Upper lobe of right lung (tissue), 1 donor: ENCODE measurements around the gene COPS6. TPM values are rescaled to one million over a fixed set of nuclear protein-coding genes. Genes with fewer than 3 reads are reported as not detected.

Source experiments
- ATAC-seq: fragments of 200-7000 bp; cut with Tn5 transposase; one replicate; pipeline ENCODE4 v1.9.1; 2020; ENCODE audit warnings: mild to moderate bottlenecking, moderate library complexity
- DNase-seq: peaks from one replicate; pipeline ENCODE4 v3.0.0-alpha.2; 2020
- H3K27ac ChIP-seq: fragments of 200-600 bp; one replicate; pipeline ENCODE4 v1.8.0; 2022
- H3K27me3 ChIP-seq: fragments of 200-600 bp; one replicate; pipeline ENCODE4 v1.8.0; 2022; ENCODE audit warnings: mild to moderate bottlenecking
- H3K36me3 ChIP-seq: fragments of 200-600 bp; one replicate; pipeline ENCODE4 v1.8.0; 2022
- H3K4me1 ChIP-seq: fragments of 200-600 bp; one replicate; pipeline ENCODE4 v1.8.0; 2022
- H3K4me3 ChIP-seq: fragments of 200-600 bp; one replicate; pipeline ENCODE4 v1.8.0; 2022; ENCODE audit warnings: mild to moderate bottlenecking
- H3K9me3 ChIP-seq: fragments of 200-600 bp; one replicate; pipeline ENCODE4 v1.8.0; 2022
- intact Hi-C: fragments of 100-400 bp; cut with DNase I; formaldehyde crosslinking; loops from one replicate; pipeline ENCODE4 v1.11.0; 2022
- total RNA-seq: library from RNA; stranded (reverse); fragmentation: NEBNext Ultra II Directional; extraction: Animal tissue kit (Norgen Biotek cat#: 25700); gene quantifications from one replicate; pipeline ENCODE4 v1.2.1, GENCODE V29; 2021
- TF ChIP-seq, protein P1 (sequence below): fragments of 200-600 bp; IDR thresholded peaks from one replicate; pipeline ENCODE4 v1.8.0; 2022; ENCODE audit warnings: antibody characterized with exemption
- donor health status: DM: no; HTN: yes; CAD: no; lungs with severe emphysema.

COPS6 gene
- total RNA-seq, 1 donor from 2014 or later, result 69.5 TPM

DNA sequence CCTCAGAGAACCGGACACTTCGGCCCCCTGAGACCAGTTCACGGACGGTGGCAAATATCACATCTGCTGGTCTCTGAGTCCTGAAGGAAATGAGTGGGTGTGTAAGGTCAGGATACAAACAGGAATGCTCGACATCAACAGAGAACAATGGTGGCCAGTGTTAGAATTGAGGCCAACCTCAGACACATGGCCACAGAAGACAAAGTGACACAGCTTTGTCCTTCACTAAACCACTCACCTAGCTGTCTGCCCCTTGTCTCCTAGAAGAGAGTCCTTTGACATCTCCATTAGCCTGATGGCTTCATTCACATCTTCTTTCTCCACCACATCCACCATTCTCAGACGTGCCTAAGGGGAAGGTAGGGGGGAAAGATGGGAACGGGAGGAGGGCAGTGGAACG, 4.3 kb downstream of the COPS6 start:
- Histone ChIP-seq H3K4me3 (no peak overlapping the region), H3K4me1 (peaks cover 11% of the 10 kb centered on the region), H3K27me3 (no peaks in the 10 kb centered on the region), H3K27ac (no peak overlapping the region), H3K9me3 (no peaks in the 10 kb centered on the region), H3K36me3 (peaks cover 80% of the 10 kb centered on the region)
- ATAC-seq, result no peak
- no peak for DNase-seq
- TF ChIP-seq, protein P1, sequence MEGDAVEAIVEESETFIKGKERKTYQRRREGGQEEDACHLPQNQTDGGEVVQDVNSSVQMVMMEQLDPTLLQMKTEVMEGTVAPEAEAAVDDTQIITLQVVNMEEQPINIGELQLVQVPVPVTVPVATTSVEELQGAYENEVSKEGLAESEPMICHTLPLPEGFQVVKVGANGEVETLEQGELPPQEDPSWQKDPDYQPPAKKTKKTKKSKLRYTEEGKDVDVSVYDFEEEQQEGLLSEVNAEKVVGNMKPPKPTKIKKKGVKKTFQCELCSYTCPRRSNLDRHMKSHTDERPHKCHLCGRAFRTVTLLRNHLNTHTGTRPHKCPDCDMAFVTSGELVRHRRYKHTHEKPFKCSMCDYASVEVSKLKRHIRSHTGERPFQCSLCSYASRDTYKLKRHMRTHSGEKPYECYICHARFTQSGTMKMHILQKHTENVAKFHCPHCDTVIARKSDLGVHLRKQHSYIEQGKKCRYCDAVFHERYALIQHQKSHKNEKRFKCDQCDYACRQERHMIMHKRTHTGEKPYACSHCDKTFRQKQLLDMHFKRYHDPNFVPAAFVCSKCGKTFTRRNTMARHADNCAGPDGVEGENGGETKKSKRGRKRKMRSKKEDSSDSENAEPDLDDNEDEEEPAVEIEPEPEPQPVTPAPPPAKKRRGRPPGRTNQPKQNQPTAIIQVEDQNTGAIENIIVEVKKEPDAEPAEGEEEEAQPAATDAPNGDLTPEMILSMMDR, result no peak
- intact Hi-C loops, result no loop called here

DNA sequence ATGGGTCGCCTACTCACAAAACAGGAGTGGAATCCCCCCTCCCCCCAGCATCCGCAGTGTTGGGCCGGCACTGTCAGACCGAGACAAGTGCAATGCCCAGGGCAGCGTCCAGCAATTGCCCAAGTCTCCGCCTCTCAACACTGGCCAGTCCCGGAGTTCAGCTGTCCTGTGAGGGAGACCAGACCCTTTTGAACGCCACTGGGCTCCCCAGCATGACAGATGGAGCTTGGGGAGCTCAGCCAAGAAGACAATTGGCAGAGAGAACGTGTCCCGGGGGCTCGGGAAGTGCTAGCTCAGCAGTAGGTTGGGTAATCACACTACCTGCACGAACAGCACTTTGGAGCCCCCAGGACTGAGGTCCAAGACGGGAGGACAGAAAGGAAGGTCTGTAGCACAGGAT, 4.7 kb downstream of the COPS6 start:
- intact Hi-C loops, result no loop called here
- H3K27me3 ChIP-seq, result no peaks in the 10 kb centered on the region
- no peak for DNase-seq
- no peak overlapping the region for H3K4me3 ChIP-seq
- H3K4me1 ChIP-seq, result peaks cover 6% of the 10 kb centered on the region
- H3K36me3 ChIP-seq, result peaks cover 85% of the 10 kb centered on the region
- ATAC-seq, result no peak
- TF ChIP-seq, protein P1, result no peak
- H3K27ac ChIP-seq, result no peak overlapping the region
- H3K9me3 ChIP-seq, result no peaks in the 10 kb centered on the region

DNA sequence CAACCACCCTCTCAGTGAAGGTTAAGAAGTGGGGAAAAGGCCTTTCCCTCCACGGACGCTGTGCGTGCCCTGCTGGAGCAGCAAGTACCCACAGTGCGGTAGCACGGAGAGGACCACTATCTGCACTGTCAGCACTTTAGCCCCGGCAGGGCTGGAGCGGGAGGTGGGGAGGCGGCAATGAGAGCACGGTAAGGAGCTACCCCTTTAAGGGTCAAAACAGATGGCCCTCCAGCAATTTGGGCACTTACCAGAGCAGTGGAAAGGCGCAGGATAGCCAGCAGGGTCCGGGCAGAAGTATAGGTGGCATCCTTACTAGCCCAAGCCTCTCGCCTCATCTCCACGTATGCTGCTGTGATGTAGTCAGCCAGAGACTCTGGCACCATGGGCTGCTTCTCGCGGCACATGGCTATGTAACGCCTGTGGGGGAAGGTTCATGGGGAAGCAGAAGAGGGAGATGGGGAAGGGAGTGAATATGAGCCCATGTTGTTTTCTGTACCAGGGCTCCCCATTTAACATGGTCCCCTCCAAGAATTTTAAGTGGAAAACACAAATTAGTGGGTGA, 5.2 kb downstream of the COPS6 start:
- DNase-seq (no peak), ATAC-seq (no peak)
- Histone ChIP-seq H3K4me3 (no peak overlapping the region), H3K27me3 (no peaks in the 10 kb centered on the region), H3K27ac (no peak overlapping the region), H3K36me3 (peaks cover 90% of the 10 kb centered on the region), H3K4me1 (peaks cover 9% of the 10 kb centered on the region), H3K9me3 (no peaks in the 10 kb centered on the region)
- intact Hi-C loops, result no loop called here
- TF ChIP-seq, protein P1, result no peak

DNA sequence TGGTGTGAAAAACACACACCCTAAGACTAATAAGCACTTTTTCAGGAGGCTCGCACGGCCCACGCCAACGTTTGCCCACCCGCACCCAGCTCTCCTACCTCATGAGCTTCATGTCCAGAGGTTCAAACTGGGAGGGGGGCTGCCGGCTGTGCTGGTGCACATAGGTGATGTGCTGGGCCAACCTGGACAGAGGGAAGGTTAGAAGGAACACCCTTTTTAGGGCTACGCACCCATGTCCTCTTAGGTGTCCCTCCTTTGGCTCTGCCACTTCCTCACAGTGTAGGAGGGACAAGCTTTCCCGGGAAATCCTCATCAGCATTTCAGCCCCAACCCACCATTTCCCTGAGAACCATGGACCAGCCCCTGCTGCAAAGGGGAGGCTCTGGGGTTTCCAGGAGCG, 6.5 kb downstream of the COPS6 start:
- peaks cover 91% of the 10 kb centered on the region for H3K36me3 ChIP-seq
- ATAC-seq, result no peak
- peaks cover 14% of the 10 kb centered on the region for H3K4me1 ChIP-seq

DNA sequence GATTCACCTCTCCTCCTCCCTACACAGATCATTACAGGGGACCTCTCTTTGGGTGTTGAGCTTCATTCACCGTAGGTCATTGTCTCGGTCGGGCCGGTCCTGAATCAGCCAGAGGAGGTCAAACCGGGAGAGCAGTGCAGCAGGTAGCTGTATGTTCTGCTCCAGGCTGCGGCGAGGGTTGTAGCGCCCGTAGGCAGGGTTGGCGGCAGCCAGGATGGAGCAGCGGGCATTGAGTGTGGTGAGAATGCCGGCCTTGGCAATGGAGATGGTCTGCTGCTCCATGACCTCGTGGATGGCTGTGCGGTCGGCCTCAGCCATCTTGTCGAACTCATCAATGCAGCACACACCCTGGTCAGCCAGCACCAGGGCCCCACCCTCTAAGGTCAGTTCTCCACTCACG, 6.9 kb downstream of the COPS6 start:
- no peak for ATAC-seq
- H3K9me3 ChIP-seq, result no peaks in the 10 kb centered on the region
- H3K36me3 ChIP-seq, result peaks cover 87% of the 10 kb centered on the region
- intact Hi-C loops, result no loop called here
- H3K4me1 ChIP-seq, result peaks cover 14% of the 10 kb centered on the region
- no peak overlapping the region for H3K4me3 ChIP-seq
- TF ChIP-seq, protein P1, result no peak
- H3K27me3 ChIP-seq, result no peaks in the 10 kb centered on the region
- DNase-seq, result no peak
- no peak overlapping the region for H3K27ac ChIP-seq

More for the DNA sequence above, 6.5 kb downstream of the COPS6 start:
- TF ChIP-seq, protein P1, result no peak
- Histone ChIP-seq H3K27me3 (no peaks in the 10 kb centered on the region), H3K27ac (no peak overlapping the region), H3K4me3 (no peak overlapping the region), H3K9me3 (no peaks in the 10 kb centered on the region)
- intact Hi-C loops, result no loop called here
- DNase-seq, result no peak

DNA sequence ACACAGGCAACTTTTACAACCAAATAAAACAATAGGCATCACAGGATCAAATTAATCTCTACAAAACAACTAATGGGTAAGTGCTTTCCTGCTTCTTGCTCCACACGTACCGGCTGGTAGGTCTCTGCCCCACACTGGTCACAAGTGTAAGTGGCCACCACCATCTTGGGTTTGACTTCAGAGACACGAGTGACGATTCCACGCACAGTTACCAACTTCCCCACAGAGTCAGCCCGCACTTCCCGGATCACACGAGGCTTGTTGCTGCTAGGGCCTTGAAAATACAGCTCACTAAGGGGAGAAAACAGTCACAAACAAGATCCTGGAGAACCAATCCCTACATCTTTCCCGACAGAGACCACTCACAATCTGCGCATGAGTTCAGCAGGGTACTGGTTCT, 10.1 kb downstream of the COPS6 start:
- H3K4me1 ChIP-seq, result peaks cover 25% of the 10 kb centered on the region
- H3K9me3 ChIP-seq, result no peaks in the 10 kb centered on the region
- DNase-seq (no peak), ATAC-seq (no peak)
- H3K27ac ChIP-seq, result no peak overlapping the region
- H3K36me3 ChIP-seq, result peaks cover 64% of the 10 kb centered on the region
- H3K4me3 ChIP-seq, result no peak overlapping the region
- H3K27me3 ChIP-seq, result no peaks in the 10 kb centered on the region
- intact Hi-C loops, result no loop called here
- TF ChIP-seq, protein P1, result no peak
